Neural progenitor cell (in vitro differentiated cells): ENCODE results near the gene TVP23C.

Source experiments
- CTCF ChIP-seq: fragments of 200-600 bp; sonication (generic); IDR thresholded peaks from 2 replicates; pipeline ENCODE4 v1.5.1; 2017; ENCODE audit warnings: antibody characterized with exemption, mild to moderate bottlenecking
- EZH2 ChIP-seq: fragments of 200-600 bp; sonication (generic); IDR thresholded peaks from 2 replicates; pipeline ENCODE4 v1.6.1; 2017; ENCODE audit warnings: antibody characterized with exemption, mild to moderate bottlenecking, moderate library complexity
- EZH2phosphoT487 ChIP-seq: fragments of 200-600 bp; sonication (generic); IDR thresholded peaks from 2 replicates; pipeline ENCODE4 v1.6.1; 2017; ENCODE audit warnings: antibody characterized with exemption

DNA sequence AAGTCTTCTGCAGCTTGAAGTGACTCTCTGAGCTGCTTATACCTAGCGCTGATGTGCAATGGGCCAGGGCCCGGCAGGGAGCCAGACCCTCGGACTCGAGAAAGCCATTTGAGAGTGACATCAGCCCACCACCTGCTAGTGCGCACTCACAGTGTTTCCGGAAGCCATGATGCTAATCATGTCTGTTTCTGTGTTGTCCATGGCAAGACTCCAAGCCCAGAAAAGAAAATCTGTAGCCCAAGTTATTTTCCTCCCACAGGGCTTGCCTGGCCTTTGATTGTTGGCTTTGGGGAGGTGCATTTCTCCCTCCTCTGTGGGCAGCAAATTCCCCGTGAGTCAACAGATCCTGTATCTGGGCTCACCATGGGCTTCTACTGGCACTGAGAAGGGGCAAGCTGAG, 94.0 kb downstream of the TVP23C start:
- TF ChIP-seq CTCF (no peak), EZH2 (no peak), EZH2phosphoT487 (no peak)
